Myocyte (in vitro differentiated cells): ENCODE data around the gene PITPNC1. TPM values are rescaled to one million over a fixed set of nuclear protein-coding genes. Genes with fewer than 3 reads are reported as not detected.
"Not testable (repeated sequence)": the region's sequence is repeated elsewhere in the genome, so short reads cannot be mapped to it uniquely, and the experiment has no call there.

Experiments used
- DNase-seq: peaks from one replicate; pipeline ENCODE4 v3.0.0-alpha.2; 2012; ENCODE audit warnings: low read depth
- polyA plus RNA-seq: library from polyadenylated mRNA; unstranded; fragments of >200 nt; gene quantifications from one replicate; pipeline ENCODE4 v1.2.1, GENCODE V29; 2012; ENCODE audit warnings: missing spikeins
- total RNA-seq: library from RNA; depleted of rRNA; stranded (reverse); fragments of >200 nt; gene quantifications from 2 replicates; pipeline ENCODE4 v1.2.3, GENCODE V29; 2014

PITPNC1 gene
- 1.5 and 3.8 TPM in 2 replicates for total RNA-seq
- polyA plus RNA-seq, result 0.88 TPM

DNA sequence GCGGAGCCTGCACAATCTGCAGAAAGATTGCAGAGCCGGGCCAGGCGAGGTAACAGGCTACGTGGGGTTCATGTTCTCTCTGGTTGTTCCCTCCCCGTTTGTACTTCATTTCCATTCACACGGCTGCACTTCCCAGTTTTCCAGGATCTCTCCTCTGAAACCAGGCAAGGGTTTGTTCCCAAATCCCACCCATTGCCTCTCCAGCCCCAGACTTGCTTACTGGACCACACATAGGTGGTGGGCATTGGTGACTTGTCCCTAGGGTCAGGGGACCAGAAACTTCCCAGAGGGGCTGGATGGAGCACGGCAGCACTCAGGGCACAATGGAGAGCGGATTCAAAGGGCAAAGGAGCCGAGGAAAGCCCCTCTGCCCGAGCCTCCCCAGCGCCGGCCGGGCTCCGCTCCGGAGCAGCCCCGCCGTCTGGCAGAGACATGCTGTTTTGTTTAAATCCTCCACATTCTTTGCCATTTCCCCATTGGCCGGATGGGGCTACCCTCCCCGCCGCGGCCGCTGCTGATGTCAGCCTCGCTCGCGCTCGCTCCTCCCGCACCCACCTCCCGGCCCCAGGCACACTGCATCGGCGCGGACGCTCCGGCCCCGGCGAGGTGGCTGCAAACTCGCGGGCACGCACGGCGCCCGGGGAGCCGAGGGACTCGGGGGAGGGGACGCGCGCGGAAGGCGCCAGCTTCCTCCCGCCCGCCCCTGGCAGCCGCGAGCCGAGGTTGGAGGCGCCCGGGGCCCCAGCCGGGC is at the start of gene PITPNC1:
TSS of gene PITPNC1 (plus strand) at position 545 of the 751 bp plus-strand sequence.
- peak; percentile 80 for DNase-seq

DNA sequence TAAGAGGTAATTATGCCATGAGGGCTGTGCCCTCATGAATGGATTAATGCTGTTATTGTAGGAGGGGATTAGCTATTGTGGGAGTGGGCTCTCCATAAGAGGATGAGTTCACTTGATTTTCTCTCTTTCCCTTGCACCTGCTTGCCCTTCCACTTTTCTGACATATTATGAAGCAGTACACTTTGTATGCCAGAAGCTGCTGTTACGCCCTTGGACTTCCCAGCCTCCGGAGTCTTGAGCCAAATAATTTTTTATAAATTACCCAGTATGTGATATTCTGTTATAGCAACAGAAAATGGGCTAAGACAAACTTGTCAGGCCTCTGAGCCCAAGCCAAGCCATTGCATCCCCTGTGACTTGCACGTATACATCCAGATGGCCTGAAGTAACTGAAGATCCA is 49.1 kb upstream of the PITPNC1 start:
- no peak for DNase-seq

DNA sequence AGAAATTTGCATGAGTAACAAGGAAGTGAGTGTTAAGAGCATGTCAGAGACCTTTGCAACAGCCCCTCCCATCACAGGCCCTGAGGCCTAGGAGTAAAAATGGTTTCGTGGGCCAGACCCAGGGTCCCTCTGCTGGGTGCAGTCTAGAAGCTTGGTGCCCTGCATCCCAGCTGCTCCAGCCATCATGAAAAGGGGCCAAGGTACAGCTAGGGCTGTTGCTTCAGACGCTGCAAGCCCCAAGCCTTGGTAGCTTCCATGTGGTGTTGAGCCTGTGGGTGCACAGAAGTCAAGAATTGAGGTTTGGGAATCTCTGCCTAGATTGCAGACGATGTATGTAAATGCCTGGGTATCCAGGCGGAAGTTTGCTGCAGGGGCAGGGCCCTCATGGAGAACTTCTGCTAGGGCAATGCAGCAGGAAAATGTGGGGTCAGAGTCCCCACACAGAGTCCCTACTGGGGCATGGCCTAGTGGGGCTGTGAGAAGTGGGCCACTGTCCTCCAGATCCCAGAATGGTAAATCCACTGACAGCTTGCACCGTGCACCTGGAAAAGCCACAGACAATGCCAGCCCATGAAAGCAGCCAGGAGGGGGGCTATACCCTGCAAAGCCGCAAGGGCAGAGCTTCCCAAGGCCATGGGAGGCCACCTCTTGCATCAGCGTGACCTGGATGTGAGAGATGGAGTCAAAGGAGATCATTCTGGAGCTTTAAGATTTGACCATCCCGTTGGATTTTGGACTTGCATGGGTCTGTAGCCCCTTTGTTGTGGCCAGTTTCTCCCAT is 45.5 kb upstream of the PITPNC1 start:
- DNase-seq, result not testable (repeated sequence)

DNA sequence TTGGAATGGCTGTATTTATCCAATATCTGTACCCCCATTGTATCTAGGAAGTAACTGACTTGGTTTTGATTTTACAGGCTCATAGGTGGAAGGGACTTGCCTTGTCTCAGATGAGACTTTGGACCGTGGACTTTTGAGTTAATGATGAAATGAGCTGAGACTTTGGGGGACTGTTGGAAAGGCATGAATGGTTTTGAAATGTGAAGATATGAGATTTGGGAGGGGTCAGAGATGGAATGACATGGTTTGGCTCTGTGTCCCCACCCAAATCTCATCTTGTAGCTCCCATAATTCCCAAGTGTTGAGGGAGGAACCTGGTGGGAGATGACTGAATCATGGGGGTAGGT is 44.9 kb upstream of the PITPNC1 start:
- DNase-seq, result not testable (repeated sequence)

DNA sequence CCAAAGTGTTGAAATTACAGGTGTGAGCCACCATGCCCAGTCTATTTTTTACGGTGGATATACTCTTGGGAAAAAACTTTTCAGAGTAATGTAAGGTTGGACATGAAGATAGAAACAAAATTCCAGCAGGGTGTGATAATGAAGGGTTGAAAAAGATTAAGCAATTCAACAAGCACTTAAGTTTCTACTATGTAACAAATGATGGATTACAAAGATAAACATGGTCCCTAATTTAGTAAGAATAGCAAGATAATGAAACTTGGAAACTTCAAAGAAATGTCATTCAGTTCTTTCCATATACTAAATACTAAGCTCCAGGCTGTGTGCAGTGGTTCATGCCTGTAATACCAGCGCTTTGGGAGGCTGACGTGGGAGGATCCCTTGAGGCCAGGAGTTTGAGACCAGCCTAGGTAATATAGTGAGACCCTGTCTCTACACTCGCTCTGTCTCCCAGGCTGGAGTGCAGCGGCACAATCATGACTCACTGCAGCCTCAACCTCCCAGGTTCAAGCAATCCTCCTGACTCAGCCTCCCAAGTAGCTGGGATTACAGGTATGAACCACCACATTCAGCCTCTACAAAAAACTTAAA is 41.7 kb upstream of the PITPNC1 start:
- no peak for DNase-seq

DNA sequence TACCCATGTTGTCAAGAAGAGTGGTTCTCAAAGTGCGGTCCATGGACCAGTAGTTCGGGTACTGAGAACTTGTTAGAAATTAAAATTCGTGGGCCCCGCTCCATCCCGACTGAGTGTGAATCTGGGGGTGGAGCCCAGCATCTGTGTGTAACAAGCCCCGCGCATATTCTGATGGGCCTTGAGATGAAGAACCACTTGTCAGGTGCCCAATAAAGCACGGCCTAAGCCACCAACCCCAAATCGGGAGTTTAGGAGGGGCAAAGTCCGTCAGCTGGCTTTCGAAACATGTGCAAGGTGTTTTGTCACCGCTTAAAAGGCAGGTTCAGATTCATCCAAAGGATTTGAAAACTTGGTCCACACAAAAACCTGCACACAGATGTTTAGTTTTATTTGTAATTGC is 40.2 kb upstream of the PITPNC1 start:
- no peak for DNase-seq

DNA sequence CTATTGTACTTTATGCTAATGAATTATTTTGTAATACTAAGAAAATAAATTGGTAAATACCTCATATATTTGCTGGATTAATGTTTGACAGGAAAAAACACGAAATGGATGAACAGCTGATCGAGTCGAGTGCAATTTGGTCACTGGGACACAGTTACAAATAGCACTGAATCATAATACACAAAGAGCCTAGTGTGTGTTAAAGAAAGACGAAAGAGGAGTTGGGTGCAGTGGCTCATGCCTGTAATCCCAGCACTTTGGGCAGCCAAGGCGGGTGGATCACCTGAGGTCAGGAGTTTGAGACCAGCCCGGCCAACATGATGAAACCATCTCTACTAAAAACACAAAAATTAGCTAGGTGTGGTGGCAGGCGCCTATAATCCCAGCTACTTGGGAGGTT is 38.7 kb upstream of the PITPNC1 start:
- not testable (repeated sequence) for DNase-seq

DNA sequence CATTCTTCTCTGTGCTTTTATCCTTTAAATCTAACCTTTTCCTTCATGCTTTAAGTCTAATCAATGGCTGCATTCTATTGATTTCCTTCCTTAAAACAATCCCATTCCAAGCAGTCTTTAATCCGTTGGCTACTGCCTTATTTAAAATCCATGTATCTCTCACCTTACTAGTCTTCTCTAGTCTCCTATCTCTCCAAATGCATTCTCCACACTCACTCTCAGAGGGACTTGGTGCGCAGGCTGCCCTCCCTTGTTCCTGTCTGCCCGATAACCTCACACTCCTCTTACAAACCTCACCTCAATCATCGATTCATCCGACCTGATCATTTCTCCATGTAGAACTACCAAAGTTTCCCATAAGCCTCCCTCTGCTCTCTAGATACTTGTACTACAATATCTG is 33.8 kb upstream of the PITPNC1 start:
- no peak for DNase-seq

DNA sequence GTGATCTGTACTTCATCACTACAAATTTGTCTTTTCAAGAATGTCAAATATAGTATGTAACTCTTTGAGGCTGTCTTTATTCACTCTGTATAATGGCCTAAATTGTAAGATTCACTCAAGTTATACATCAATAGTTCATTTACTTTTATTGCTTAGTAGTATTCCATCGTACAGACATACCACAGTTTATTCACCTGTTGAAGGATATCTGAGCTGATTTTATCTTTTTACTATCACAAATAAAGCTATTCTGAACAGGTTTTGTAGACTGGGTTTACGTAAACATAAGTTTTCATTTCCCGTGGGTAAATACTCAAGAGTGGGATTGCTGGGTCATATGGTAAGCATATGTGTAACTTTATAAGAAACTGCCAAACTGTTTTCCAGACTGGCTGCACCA is 29.3 kb upstream of the PITPNC1 start:
- no peak for DNase-seq

DNA sequence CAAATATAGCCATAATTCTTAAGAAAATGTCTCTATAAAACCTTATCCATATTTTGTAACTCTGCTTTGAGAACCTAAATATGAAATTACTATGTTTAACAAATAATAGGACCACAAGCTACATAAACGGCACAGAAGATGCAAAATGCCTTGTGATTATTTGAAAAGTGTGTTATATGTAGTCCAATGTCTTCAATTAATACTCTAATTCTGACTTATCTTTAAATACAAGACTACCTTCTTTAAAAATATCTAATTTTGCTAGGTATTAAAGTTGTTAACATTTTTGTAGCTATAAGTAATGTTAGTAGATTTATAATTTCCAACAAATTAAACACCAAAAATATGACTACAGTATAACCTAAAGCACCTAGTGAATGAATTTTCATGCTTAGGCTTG is 27.7 kb upstream of the PITPNC1 start:
- no peak for DNase-seq

DNA sequence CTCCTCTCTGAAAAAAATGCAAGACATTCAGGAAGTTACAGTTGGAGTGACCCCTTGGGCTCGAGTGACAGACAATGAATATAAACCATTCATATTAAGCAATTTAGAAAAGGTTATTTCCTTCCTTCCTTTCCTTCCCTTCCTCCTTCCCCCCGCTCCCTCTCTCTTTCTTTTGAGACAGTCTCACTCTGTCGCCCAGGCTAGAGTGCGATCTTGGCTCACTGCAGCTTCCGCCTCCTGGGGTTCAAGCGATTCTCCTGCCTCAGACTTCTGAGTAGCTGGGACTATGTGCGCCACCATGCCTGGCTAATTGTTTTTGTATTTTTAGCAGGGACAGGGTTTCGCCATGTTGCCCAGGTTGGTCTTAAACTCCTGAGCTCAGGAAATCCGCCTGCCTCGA is 23.9 kb upstream of the PITPNC1 start:
- no peak for DNase-seq

DNA sequence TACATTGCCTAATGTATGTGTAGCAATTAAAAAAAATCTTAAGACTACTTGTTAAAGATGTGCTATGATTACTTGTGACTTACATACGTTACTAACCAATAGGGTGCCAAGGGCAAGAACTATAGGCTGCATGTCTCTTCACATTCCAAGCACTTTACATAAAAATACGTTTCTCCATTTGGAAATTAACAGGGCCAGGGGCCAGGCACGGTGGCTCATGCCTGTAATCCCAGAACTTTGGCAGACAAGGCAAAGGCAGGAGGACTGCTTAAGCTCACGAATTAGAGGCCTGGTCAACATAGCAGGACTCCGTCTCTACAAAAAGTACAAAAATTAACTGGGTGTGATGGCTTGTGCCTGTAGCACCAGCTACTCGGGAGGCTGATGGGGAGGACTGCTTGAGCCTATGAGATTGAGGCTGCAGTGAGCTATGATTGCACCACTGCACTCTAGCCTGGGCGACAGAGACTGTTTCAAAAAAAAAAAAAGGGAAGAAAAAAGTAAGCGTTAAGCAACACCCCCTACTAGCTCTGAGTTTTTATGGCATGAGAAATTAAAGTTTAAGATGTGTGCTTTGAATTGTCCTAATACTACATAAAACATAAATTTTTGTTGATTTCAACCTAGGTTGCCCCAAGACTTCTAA is 23.0 kb upstream of the PITPNC1 start:
- no peak for DNase-seq

DNA sequence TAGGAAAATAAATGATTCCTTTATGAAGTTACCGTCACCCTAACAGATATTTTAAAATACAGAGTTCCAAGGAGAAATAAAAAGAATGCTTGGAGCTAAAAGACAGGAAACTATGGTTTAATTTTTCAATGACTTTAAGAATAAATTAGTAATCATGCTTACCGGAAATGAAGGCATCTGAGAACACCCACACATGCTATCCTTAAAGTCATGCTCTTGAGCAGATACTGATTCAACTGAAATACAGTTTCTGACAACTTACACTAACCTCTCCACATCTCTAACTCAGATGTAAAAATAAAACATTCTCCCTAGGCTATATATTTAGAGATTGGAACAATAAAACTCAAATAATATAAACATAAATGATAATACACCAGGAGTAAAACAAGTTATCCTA is 18.5 kb upstream of the PITPNC1 start:
- DNase-seq, result no peak

DNA sequence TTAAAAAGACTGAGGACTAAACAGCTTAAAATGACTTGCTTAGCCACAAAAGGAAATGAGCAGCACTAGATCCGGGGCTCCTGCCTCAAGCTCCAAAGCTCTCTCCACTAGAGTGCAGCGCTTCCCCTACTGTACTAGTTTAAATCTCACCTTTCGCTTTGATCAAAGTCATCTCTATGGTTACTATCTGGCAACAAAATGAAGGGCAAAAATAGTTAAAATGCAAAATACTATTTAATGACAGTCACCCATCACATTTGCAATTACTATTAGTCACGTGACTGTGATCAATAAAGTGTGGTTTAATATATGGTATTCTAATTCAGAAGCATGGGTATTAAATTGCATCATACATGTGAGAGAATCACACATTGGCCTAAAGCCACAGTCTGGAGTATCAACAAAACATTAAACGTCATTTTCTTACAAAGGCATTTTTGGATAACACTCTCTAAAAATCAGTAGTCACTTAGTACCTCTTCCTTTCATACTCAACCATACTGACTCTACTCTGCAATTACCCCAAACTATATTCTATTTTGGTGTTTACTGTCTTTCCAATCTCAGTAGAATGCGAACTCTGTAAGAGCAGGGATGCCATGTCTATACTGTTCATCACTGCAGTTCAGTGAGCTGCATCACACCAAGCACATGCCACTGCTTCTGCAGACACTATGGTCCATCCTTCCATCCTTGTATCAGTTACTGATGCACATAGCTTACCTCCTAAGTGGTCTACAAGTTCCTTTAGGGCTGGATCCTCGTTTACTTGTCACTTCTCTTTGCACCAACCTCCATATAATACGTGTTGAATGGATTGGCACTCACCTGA is 16.9 kb upstream of the PITPNC1 start:
- DNase-seq, result no peak

DNA sequence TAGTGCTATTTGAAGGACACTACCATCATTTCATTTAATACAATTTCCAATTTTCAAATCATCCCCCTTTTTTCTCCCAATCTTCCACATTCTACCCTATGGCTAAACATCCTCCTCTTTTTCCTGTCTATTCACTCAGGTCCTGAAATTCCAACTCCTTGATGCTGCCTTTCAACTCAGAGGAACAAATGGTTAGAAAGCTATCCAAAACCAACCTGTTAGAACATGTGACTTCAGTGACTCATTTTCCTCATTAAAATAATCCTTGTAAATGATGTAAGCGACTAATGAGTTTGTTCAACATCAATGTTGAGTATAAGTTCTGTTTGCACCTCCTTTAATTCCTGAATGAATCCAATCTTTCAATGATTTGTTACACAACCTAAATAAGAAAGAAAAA is 16.2 kb upstream of the PITPNC1 start:
- DNase-seq, result no peak

DNA sequence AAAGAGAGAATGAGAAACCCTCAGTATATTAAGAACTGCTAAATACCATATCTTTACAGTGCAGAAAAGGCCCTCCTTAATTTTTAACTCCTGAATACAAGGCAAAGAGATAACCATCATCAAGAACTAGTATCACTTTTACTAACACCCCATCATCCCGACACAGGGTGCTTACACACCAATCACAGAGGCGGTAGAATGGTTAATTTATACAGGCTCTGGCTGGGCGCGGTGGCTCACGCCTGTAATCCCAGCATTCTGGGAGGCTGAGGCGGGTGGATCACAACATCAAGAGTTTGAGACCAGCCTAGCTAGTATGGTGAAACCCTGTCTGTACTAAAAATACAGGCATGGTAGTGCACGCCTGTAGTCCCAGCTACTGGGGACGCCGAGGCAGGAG is 14.9 kb upstream of the PITPNC1 start:
- DNase-seq, result no peak

DNA sequence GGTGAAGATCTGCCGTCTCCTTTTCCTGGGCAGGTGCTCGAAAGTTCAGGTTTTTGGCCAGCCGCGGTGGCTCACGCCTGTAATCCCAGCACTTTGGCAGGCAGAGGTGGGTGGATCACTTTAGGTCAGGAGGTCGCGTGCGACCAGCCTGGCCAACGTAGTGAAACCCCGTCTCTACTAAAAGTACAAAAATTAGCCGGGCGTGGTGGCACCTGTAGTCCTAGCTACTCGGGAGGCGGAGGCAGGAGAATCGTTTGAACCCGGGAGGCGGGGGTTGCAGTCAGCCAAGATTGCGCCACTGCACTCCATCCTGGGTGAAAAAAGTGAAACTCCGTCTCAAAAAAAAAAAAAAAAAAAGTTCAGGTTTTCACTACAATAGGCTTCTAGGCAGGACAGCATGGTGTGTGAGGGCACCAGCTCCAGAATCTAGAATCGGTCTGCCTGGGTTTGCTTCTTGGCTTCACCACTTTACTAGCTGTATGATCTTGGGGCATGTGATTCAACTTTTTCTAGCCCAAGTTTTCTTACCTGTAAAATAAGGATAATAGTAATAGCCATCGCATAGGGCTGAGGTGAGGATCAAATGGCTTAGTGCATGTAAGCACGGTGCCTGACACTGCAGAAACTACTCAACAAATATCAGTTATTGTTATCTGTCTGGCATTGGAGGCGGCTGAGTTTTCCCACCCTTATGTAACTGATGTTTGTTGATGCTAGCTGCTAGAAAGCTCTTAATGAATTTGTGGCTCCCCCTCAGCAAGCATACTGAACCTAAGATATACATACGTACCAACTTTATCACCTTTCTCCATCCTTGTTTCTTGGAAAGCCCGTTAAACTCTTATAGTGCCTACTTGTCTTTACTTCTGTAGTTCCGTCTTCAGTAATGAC is 12.0 kb upstream of the PITPNC1 start:
- DNase-seq, result no peak

DNA sequence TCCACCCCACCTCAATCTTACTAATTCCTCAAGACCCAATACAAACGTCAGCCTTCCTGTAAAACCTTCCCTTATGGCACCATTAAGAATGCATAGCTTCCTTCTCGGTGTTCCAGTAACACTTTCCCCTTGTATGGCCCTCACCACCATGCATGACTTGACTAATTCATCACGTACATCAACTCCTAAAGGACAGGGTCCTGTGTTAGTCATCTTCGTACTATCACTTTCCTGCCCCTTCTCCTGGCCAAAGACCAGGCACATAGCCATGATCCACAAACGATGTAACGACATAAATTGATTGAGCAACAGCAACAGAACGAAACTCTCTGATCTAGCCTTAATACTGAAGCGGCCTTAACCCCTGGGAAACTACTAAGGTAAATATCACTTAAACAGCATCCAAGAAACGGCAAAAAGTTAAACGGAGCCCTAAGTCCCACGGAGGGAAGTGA is 11.3 kb upstream of the PITPNC1 start:
- peak; percentile 31 for DNase-seq

DNA sequence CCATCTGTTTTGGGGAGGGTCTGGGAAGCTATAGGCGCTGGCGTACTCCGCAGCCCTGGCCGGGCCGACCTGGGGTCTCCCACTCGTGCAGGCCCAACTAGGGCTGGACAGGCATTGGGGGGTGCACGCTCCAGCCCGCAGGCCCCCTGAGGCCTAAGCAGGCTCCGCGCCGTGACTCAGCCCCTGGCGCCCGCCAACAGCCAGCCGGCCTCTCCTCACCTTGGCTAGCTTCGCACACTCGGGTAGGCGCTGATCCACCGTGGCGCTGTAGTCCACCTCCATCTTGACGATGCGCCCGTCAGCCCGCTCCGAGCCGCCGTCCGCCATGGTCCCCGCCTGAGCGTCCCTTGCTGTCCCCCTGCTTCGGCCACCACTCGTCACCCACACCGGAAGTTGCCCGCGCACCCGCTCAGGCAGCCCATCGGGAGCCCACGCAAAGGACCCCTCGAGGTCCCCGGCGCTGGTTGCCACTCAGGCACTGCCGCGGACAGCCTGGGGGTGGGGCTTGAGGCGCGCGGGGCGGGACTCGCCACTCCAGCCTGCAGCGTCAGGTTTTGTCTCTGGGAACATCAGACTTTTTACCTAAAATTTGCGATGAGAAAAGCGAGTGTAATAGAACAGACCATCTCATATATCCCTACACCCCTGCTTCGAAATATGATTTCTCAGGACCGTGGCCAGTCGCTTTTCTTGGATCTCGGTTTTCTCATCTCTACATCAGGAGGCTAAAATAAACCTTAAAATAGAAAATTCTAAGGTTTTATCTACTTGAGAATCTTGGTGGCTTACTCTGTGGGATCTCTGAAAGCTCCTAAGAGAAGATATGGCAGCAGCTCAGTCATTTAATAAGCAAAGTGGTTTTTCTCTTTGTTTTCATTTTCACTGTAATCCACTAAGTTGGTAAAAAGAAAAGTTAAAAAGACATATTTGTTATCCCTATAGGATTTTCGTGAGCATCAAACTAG is 10.6 kb upstream of the PITPNC1 start, which contains the start of gene PSMD12:
TSS of gene PSMD12 (minus strand) at position 385 of the 965 bp plus-strand sequence. CDS start at position 327, 58 bp downstream.
- peak; percentile 93 for DNase-seq
